Endothelial cell of umbilical vein (primary cell): Measurements from ENCODE around the gene TSPAN5. TPM values are rescaled to one million over a fixed set of nuclear protein-coding genes. Genes with fewer than 3 reads are reported as not detected.

ENCODE experiments used
- BruUV-seq: library from RNA; stranded (reverse); fragments of 400-500 nt; replicated peaks from 2 replicates; lab custom pipeline; 2021; lab: Mats Ljungman, UMichigan
- CTCF ChIA-PET: fragments of 300-600, 350-600 bp; sonication (Branson Sonifier 250); formaldehyde crosslinking; loops from one replicate; lab custom pipeline; 2021; ENCODE audit warnings: antibody characterized with exemption, inconsistent platforms; lab: Charles Lee
- POLR2A ChIA-PET: fragments of 300-600, 350-600 bp; sonication (Branson Sonifier 250); formaldehyde crosslinking; loops from one replicate; lab custom pipeline; 2021; ENCODE audit warnings: antibody characterized with exemption, inconsistent platforms; lab: Charles Lee
- DNase-seq: peaks from one replicate; pipeline ENCODE4 v3.0.0-alpha.2; 2011; ENCODE audit warnings: low read depth, low spot score
- FAIRE-seq: peaks from 2 replicates; lab custom pipeline; 2011; peaks lifted over from hg19 to GRCh38; lab: Jason Lieb, UNC
- H2AFZ ChIP-seq: 2 replicates; pipeline ENCODE4 v1.6.0; 2012; ENCODE audit warnings: low read depth, low read length, control low read depth, inconsistent platforms
- H3K27ac ChIP-seq: 2 replicates; pipeline ENCODE4 v1.5.1; 2011; ENCODE audit warnings: low read depth, mild to moderate bottlenecking, control low read depth, low read length, moderate library complexity; ENCODE audit not compliant: insufficient read depth
- H3K27me3 ChIP-seq, 2 experiments: 2 replicates each; pipeline versions ENCODE4 v1.6.0 to v1.6.1; 2011; ENCODE audit warnings: low read length in 2 of 2, mixed read lengths in 1 of 2; ENCODE audit not compliant: control insufficient read depth in 2 of 2, insufficient read depth in 2 of 2
- H3K36me3 ChIP-seq, 2 experiments: 2 replicates in 1 of 2; 3 replicates in 1 of 2; pipeline ENCODE4 v1.5.1; 2011; ENCODE audit warnings: low read length in 2 of 2, mild to moderate bottlenecking in 1 of 2, moderate library complexity in 1 of 2; ENCODE audit not compliant: control insufficient read depth in 2 of 2, insufficient read depth in 2 of 2; ENCODE audit errors: extremely low read depth in 1 of 2
- H3K4me1 ChIP-seq: 3 replicates; pipeline ENCODE4 v1.5.1; 2011; ENCODE audit warnings: mild to moderate bottlenecking, low read length; ENCODE audit not compliant: control insufficient read depth, insufficient read depth; ENCODE audit errors: extremely low read depth
- H3K4me2 ChIP-seq: 2 replicates; pipeline ENCODE4 v1.6.1; 2011; ENCODE audit warnings: low read length, control low read depth, mixed read lengths; ENCODE audit not compliant: insufficient read depth
- H3K4me3 ChIP-seq, 3 experiments: fragments of 200-600 bp in 1 of 3; sonication (generic), shearing (Covaris generic) in 1 of 3; replicated peaks in 1 of 3; 2 replicates each; pipeline ENCODE4 v1.5.1; 2011 to 2016; ENCODE audit warnings: control low read depth in 3 of 3, low read length in 3 of 3, mild to moderate bottlenecking in 2 of 3, inconsistent platforms in 1 of 3, low read depth in 1 of 3, moderate library complexity in 1 of 3; ENCODE audit not compliant: insufficient read depth in 1 of 3
- H3K79me2 ChIP-seq: 2 replicates; pipeline ENCODE4 v1.6.0; 2012; ENCODE audit warnings: low read length, inconsistent platforms; ENCODE audit not compliant: control insufficient read depth, insufficient read depth
- H3K9ac ChIP-seq: replicated peaks from 2 replicates; pipeline ENCODE3; 2011; ENCODE audit warnings: low read length, control low read depth; ENCODE audit not compliant: insufficient read depth; ENCODE audit errors: extremely low read depth
- H3K9me1 ChIP-seq: replicated peaks from 3 replicates; pipeline ENCODE4 v1.6.0; 2011; ENCODE audit warnings: mild to moderate bottlenecking, low read length; ENCODE audit not compliant: control insufficient read depth, insufficient read depth; ENCODE audit errors: extremely low read depth
- H3K9me3 ChIP-seq: replicated peaks from 2 replicates; pipeline ENCODE4 v1.5.1; 2012; ENCODE audit warnings: low read length, inconsistent platforms; ENCODE audit not compliant: control insufficient read depth, insufficient read depth
- H4K20me1 ChIP-seq: replicated peaks from 2 replicates; pipeline ENCODE3; 2011; ENCODE audit warnings: mild to moderate bottlenecking, low read length; ENCODE audit not compliant: control insufficient read depth, insufficient read depth; ENCODE audit errors: extremely low read depth
- EZH2 ChIP-seq: IDR thresholded peaks from 2 replicates; pipeline ENCODE4 v1.6.1; 2012; ENCODE audit warnings: borderline replicate concordance, low read depth, mild to moderate bottlenecking, moderate library complexity, low read length, inconsistent platforms; ENCODE audit not compliant: severe bottlenecking
- FOS ChIP-seq: IDR thresholded peaks from 2 replicates; pipeline ENCODE4 v1.6.1; 2011; ENCODE audit warnings: mild to moderate bottlenecking, low read length, moderate library complexity, borderline replicate concordance; ENCODE audit not compliant: insufficient read depth
- MYC ChIP-seq: IDR thresholded peaks from one replicate; pipeline ENCODE4 v1.6.1; 2011; ENCODE audit warnings: mild to moderate bottlenecking, low read depth, low read length
- POLR2A ChIP-seq: IDR thresholded peaks from 2 replicates; pipeline ENCODE4 v1.6.1; 2012; ENCODE audit warnings: low read depth, mild to moderate bottlenecking, control low read depth, low read length
- POLR2AphosphoS5 ChIP-seq: IDR thresholded peaks from 2 replicates; pipeline ENCODE4 v1.6.1; 2012; ENCODE audit warnings: low read depth, mild to moderate bottlenecking, control low read depth, low read length, moderate library complexity; ENCODE audit not compliant: insufficient read depth
- dilution Hi-C: fragments of 300-500 bp; cut with MboI; formaldehyde crosslinking; loops from one replicate; pipeline ENCODE4 v1.15.0; 2019; ENCODE audit warnings: low sequenced_read_pairs; ENCODE audit not compliant: extremely low pct_ligation_motif_present
- intact Hi-C: fragments of 100-400 bp; cut with micrococcal nuclease; formaldehyde crosslinking; loops from one replicate; pipeline ENCODE4 v1.10.0; 2022
- polyA plus RNA-seq, 4 experiments: library from polyadenylated mRNA; depleted of rRNA in 3 of 4; stranded (reverse) in 3 of 4; unstranded in 1 of 4; fragments of >200 nt; gene quantifications; 2 replicates each; pipeline versions ENCODE4 v1.2.1 to v1.2.3, GENCODE V29; 2011 to 2012; ENCODE audit warnings: missing spikeins in 1 of 4
- total RNA-seq: library from RNA; stranded (reverse); gene quantifications from 2 replicates; pipeline ENCODE4 v1.2.3, GENCODE V29; 2021
- TF ChIP-seq, protein P1 (sequence below), 2 donors: IDR thresholded peaks; 1 replicate in 1 of 2; 2 replicates in 1 of 2; pipeline ENCODE4 v1.5.1; 2011; ENCODE audit warnings: low read length in 2 of 2, mild to moderate bottlenecking in 2 of 2, moderate library complexity in 2 of 2, control low read depth in 1 of 2, inconsistent platforms in 1 of 2, low read depth in 1 of 2; ENCODE audit not compliant: insufficient read depth in 1 of 2; ENCODE audit errors: extremely low read depth in 1 of 2

TSPAN5 gene
- total and polyA plus RNA-seq, 2 donors (not counting 3 experiments of a cell fraction or from before 2014, with no cell fraction given), result 45.1 to 50.2 TPM

DNA sequence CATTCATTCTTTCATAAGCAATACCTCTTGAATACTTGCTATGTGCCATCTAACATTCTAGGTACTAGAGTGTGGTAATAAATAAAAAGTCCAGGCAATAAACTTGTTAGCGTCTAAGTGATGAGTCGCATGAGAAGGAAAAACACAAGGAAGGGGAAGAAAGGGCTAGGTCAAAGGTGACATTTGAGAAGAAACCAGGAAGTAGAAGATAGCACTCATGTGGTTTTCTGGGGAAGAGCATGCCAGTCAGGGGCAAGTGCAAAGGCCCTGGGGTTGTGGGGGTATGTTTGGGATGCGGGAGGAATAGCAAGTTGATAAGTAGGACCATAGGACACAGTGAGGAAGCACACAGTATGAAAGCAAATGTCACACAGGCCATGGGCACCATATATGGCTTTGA is 157.0 kb downstream of the TSPAN5 start:
- TF ChIP-seq EZH2, result no peak
- peak; percentile 35 for TF ChIP-seq FOS
- FAIRE-seq, result no peak
- H3K9ac ChIP-seq, result no peak overlapping the region

DNA sequence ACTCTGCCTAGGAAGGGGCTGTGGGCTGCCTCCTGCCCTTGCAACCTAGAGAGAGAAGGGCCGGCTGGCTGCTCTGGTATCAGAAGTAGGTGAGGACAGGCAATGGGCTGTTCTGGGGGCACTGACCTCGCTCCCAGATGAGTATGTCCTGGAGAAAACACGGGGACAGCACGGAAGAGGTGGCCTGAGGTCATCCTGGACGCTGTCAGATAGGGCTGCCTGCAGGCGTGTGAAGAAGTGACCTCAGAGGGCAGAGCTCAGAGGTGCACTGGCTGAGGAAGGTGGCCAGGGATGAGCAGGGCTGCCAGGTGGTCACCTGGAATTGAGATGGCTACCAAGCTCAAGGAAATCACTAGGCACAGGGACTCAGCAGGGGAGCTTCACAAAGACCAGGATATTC is 159.6 kb downstream of the TSPAN5 start:
- Histone ChIP-seq H3K4me2 (no peak overlapping the region), H3K9me1 (no peaks in the 10 kb centered on the region), H3K27me3 (no peaks in the 10 kb centered on the region), H3K36me3 (peaks cover 0 to 13% of the 10 kb centered on the region in 2 experiments), H3K79me2 (peaks cover 6% of the 10 kb centered on the region), H3K4me3 (no peak overlapping the region), H3K27ac (no peak overlapping the region), H3K9ac (no peak overlapping the region), H4K20me1 (no peaks in the 10 kb centered on the region), H3K9me3 (no peaks in the 10 kb centered on the region), H3K4me1 (no peaks in the 10 kb centered on the region), H2AFZ (no peak overlapping the region)
- dilution Hi-C loops (no loop called here), intact Hi-C loops (no loop called here)
- TF ChIP-seq POLR2A, result no peak
- TF ChIP-seq, protein P1, sequence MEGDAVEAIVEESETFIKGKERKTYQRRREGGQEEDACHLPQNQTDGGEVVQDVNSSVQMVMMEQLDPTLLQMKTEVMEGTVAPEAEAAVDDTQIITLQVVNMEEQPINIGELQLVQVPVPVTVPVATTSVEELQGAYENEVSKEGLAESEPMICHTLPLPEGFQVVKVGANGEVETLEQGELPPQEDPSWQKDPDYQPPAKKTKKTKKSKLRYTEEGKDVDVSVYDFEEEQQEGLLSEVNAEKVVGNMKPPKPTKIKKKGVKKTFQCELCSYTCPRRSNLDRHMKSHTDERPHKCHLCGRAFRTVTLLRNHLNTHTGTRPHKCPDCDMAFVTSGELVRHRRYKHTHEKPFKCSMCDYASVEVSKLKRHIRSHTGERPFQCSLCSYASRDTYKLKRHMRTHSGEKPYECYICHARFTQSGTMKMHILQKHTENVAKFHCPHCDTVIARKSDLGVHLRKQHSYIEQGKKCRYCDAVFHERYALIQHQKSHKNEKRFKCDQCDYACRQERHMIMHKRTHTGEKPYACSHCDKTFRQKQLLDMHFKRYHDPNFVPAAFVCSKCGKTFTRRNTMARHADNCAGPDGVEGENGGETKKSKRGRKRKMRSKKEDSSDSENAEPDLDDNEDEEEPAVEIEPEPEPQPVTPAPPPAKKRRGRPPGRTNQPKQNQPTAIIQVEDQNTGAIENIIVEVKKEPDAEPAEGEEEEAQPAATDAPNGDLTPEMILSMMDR (IDR thresholded peaks at IDR 0.05; ENCODE audit: extremely low read depth in 1 of 2, insufficient read depth in 1 of 2, low read depth in 1 of 2, low read length in 2 of 2), result no peak
- no peak for TF ChIP-seq MYC
- TF ChIP-seq EZH2, result no peak
- no peak for TF ChIP-seq POLR2AphosphoS5
- no TSS peak for BruUV-seq
- FAIRE-seq (no peak), DNase-seq (no peak)
- ChIA-PET POLR2A (no interaction called here), CTCF (interaction anchor here (0.6 kb wide), 1 partner anchor 31 kb away, joined by 3 read pairs; no protein-coding TSS in a partner anchor)

More for the DNA sequence above, 157.0 kb downstream of the TSPAN5 start:
- no peak overlapping the region for H3K4me3 ChIP-seq
- H3K9me3 ChIP-seq, result no peaks in the 10 kb centered on the region
- ChIA-PET POLR2A (no interaction called here), CTCF (no interaction called here)
- BruUV-seq, result no TSS peak
- H3K27ac ChIP-seq, result no peak overlapping the region
- no peaks in the 10 kb centered on the region for H3K9me1 ChIP-seq
- peaks cover 0 to 14% of the 10 kb centered on the region in 2 experiments for H3K36me3 ChIP-seq
- no peak for DNase-seq
- dilution Hi-C loops, result no loop called here
- no peak overlapping the region for H3K4me2 ChIP-seq
- intact Hi-C loops, result no loop called here
- H3K79me2 ChIP-seq, result peaks cover 3% of the 10 kb centered on the region
- no peaks in the 10 kb centered on the region for H4K20me1 ChIP-seq
- H3K27me3 ChIP-seq, result no peaks in the 10 kb centered on the region
- no peaks in the 10 kb centered on the region for H3K4me1 ChIP-seq
- H2AFZ ChIP-seq, result no peak overlapping the region
